Lower lobe of right lung (tissue), 2 donors: ENCODE results near the gene PYDC1. TPM values are rescaled to one million over a fixed set of nuclear protein-coding genes. Genes with fewer than 3 reads are reported as not detected.
A peak's percentile ranks its signal among the peaks of the same experiment; 100 is the strongest.

ENCODE experiments used
- ATAC-seq, 2 donors: fragments of 200-7000 bp; cut with Tn5 transposase; one replicate each; pipeline ENCODE4 v1.9.1; 2020 to 2022; ENCODE audit warnings: mild to moderate bottlenecking in 2 of 2, moderate library complexity in 2 of 2
- DNase-seq: peaks from one replicate; pipeline ENCODE4 v3.0.0-alpha.2; 2020
- H3K27ac ChIP-seq: fragments of 200-600 bp; one replicate; pipeline ENCODE4 v1.8.0; 2022
- H3K27me3 ChIP-seq: fragments of 200-600 bp; one replicate; pipeline ENCODE4 v1.8.0; 2022; ENCODE audit warnings: low read depth
- H3K36me3 ChIP-seq: fragments of 200-600 bp; one replicate; pipeline ENCODE4 v1.8.0; 2022; ENCODE audit warnings: mild to moderate bottlenecking
- H3K4me1 ChIP-seq: fragments of 200-600 bp; one replicate; pipeline ENCODE4 v1.8.0; 2022
- H3K4me3 ChIP-seq: fragments of 200-600 bp; one replicate; pipeline ENCODE4 v1.8.0; 2022; ENCODE audit warnings: mild to moderate bottlenecking
- H3K9me3 ChIP-seq: fragments of 200-600 bp; one replicate; pipeline ENCODE4 v1.8.0; 2022
- intact Hi-C: fragments of 100-400 bp; cut with DNase I; formaldehyde crosslinking; loops from one replicate; pipeline ENCODE4 v1.11.0; 2022
- long read RNA-seq: library from polyadenylated mRNA; unstranded; transcript quantifications from one replicate; pipeline ENCODE4 v2.0.0, GENCODE V29; 2021
- total RNA-seq: library from RNA; stranded (reverse); fragmentation: NEBNext Ultra II Directional; extraction: Animal tissue kit (Norgen Biotek cat#: 25700); gene quantifications from one replicate; pipeline ENCODE4 v1.2.1, GENCODE V29; 2021
- TF ChIP-seq, protein P1 (sequence below): fragments of 200-600 bp; IDR thresholded peaks from one replicate; pipeline ENCODE4 v1.8.0; 2022; ENCODE audit warnings: antibody characterized with exemption, mild to moderate bottlenecking
- donor health status: DM: no; HTN: yes; CAD: no; lungs with severe emphysema.

The PYDC1 gene
- total RNA-seq, result not detected
- long read RNA-seq, result 0 reads

DNA sequence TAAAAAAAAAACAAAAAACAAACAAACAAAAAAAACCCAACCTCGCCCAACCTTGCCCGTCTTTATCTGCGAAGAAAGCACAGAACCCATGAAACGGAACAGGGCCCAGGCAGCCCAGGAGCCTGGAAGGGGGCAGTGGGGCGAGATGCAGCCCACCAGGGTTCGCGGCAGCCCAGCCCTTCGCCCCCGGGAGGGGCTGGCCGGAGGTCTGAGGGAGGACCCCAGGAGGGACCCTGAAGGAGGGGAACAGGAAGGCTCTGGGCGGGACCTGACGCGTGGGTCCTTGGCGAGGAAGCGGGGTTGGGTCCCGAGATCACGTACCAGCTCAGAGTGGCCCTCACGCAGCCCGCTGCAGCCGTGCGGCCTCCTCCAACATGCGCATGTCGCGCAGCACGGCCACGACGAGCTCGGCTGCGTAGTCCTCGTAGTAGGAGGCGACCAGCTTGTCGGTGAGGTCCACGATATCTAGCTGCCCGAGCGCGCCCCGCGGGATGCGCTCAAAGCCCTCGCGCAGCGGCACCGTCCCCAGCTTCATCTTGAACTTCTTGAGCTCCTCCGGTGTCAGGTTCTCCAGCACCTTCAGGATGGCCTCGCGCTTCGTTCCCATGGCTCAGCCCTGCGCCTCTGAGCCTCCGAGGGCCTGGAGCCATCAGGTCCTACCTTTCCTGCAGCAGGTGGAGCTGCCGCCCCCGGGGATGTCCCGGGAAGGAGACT is at the start of gene PYDC1:
Gene PYDC1, minus strand, starts transcription at position 714 of the 714 bp plus-strand sequence. Its CDS starts 107 bp downstream, at position 607.
- TF ChIP-seq, protein P1, sequence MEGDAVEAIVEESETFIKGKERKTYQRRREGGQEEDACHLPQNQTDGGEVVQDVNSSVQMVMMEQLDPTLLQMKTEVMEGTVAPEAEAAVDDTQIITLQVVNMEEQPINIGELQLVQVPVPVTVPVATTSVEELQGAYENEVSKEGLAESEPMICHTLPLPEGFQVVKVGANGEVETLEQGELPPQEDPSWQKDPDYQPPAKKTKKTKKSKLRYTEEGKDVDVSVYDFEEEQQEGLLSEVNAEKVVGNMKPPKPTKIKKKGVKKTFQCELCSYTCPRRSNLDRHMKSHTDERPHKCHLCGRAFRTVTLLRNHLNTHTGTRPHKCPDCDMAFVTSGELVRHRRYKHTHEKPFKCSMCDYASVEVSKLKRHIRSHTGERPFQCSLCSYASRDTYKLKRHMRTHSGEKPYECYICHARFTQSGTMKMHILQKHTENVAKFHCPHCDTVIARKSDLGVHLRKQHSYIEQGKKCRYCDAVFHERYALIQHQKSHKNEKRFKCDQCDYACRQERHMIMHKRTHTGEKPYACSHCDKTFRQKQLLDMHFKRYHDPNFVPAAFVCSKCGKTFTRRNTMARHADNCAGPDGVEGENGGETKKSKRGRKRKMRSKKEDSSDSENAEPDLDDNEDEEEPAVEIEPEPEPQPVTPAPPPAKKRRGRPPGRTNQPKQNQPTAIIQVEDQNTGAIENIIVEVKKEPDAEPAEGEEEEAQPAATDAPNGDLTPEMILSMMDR, result no peak
- intact Hi-C loops, result no loop called here
- DNase-seq, result peak; percentile 62
- peaks cover 28% of the 10 kb centered on the region for H3K4me1 ChIP-seq
- H3K27ac ChIP-seq, result no peak within 1 kb of the TSS
- H3K9me3 ChIP-seq, result no peaks in the 10 kb centered on the region
- no peaks in the 10 kb centered on the region for H3K36me3 ChIP-seq
- peaks cover 53% of the 10 kb centered on the region for H3K27me3 ChIP-seq
- ATAC-seq, result peak; percentile 9 to 33
- peak within 1 kb of the TSS; percentile 64 for H3K4me3 ChIP-seq

GRCh38 chr16:31265329-31266245 is 48.7 kb upstream of the PYDC1 start:
- H3K27me3 ChIP-seq, result no peaks in the 10 kb centered on the region
- DNase-seq, result no peak
- TF ChIP-seq, protein P1, result no peak
- ATAC-seq, result peak; percentile 63 to 65
- no peaks in the 10 kb centered on the region for H3K36me3 ChIP-seq
- no peak overlapping the region for H3K27ac ChIP-seq
- H3K9me3 ChIP-seq, result no peaks in the 10 kb centered on the region
- intact Hi-C loops, result no loop called here
- H3K4me3 ChIP-seq, result no peak overlapping the region
- H3K4me1 ChIP-seq, result peaks cover 10% of the 10 kb centered on the region

GRCh38 chr16:31262084-31262483 is 45.1 kb upstream of the PYDC1 start:
- ATAC-seq, result no peak

GRCh38 chr16:31260136-31260931 is 43.4 kb upstream of the PYDC1 start:
- peak; percentile 53 to 56 for ATAC-seq

More at GRCh38 chr16:31262084-31262483, 45.1 kb upstream of the PYDC1 start:
- TF ChIP-seq, protein P1, result no peak
- H3K27ac ChIP-seq, result no peak overlapping the region
- H3K36me3 ChIP-seq, result no peaks in the 10 kb centered on the region
- no peak for DNase-seq
- H3K4me1 ChIP-seq, result peaks cover 10% of the 10 kb centered on the region
- intact Hi-C loops, result no loop called here
- H3K9me3 ChIP-seq, result no peaks in the 10 kb centered on the region
- no peak overlapping the region for H3K4me3 ChIP-seq
- no peaks in the 10 kb centered on the region for H3K27me3 ChIP-seq

More at GRCh38 chr16:31260136-31260931, 43.4 kb upstream of the PYDC1 start:
- Histone ChIP-seq H3K27ac (peak overlapping the region; percentile 36), H3K4me1 (peaks cover 10% of the 10 kb centered on the region), H3K27me3 (no peaks in the 10 kb centered on the region), H3K9me3 (no peaks in the 10 kb centered on the region), H3K4me3 (peak overlapping the region; percentile 46), H3K36me3 (no peaks in the 10 kb centered on the region)
- TF ChIP-seq, protein P1, result no peak
- DNase-seq, result no peak
- intact Hi-C loops, result no loop called here
